Heart left ventricle (tissue), 16 donors: ENCODE results near the gene MRPS18A. TPM values are rescaled to one million over a fixed set of nuclear protein-coding genes. Genes with fewer than 3 reads are reported as not detected.

Experiments
- ATAC-seq, 4 donors: fragments of 200-7000 bp; cut with Tn5 transposase; one replicate each; pipeline ENCODE4 v1.9.1; 2020 to 2022; ENCODE audit warnings: moderate library complexity in 4 of 4, mild to moderate bottlenecking in 3 of 4, moderate number of reproducible peaks in 1 of 4
- DNase-seq, 5 donors: peaks; one replicate each; pipeline ENCODE4 v3.0.0-alpha.2; 2020
- H3K27ac ChIP-seq, 12 donors: fragments of 200-600 bp; sonication (generic) in 4 of 12; one replicate each; pipeline versions ENCODE4 v1.5.0 to v1.8.0; 2016 to 2022; ENCODE audit warnings: mild to moderate bottlenecking in 2 of 12
- H3K27me3 ChIP-seq, 9 donors: fragments of 200-600 bp; sonication (generic) in 2 of 9; one replicate each; pipeline versions ENCODE4 v1.5.1 to v1.8.0; 2016 to 2022; ENCODE audit warnings: mild to moderate bottlenecking in 3 of 9
- H3K36me3 ChIP-seq, 9 donors: fragments of 200-600 bp; sonication (generic) in 2 of 9; one replicate each; pipeline versions ENCODE4 v1.5.0 to v1.8.0; 2018 to 2022; ENCODE audit warnings: mild to moderate bottlenecking in 2 of 9
- H3K4me1 ChIP-seq, 12 donors: fragments of 200-600 bp; sonication (generic) in 4 of 12; one replicate each; pipeline versions ENCODE4 v1.5.0 to v1.8.0; 2016 to 2022; ENCODE audit warnings: mild to moderate bottlenecking in 3 of 12
- H3K4me3 ChIP-seq, 12 donors: fragments of 200-600 bp; sonication (generic) in 4 of 12; one replicate each; pipeline versions ENCODE4 v1.5.0 to v1.8.0; 2017 to 2022; ENCODE audit warnings: mild to moderate bottlenecking in 9 of 12, moderate library complexity in 4 of 12
- H3K9me3 ChIP-seq, 12 donors: fragments of 200-600 bp; sonication (generic) in 4 of 12; one replicate each; pipeline versions ENCODE4 v1.5.0 to v1.8.0; 2016 to 2022; ENCODE audit warnings: mild to moderate bottlenecking in 1 of 12
- CTCF ChIP-seq, 12 donors: fragments of 200-600 bp; sonication (generic) in 4 of 12; IDR thresholded peaks; one replicate each; pipeline versions ENCODE4 v1.5.0 to v1.8.0; 2018 to 2022; ENCODE audit warnings: antibody characterized with exemption in 12 of 12, mild to moderate bottlenecking in 5 of 12
- POLR2A ChIP-seq, 2 donors: fragments of 450-650 bp; IDR thresholded peaks; one replicate each; pipeline ENCODE4 v1.6.1; 2017; ENCODE audit warnings: antibody characterized with exemption in 2 of 2, mild to moderate bottlenecking in 2 of 2, moderate library complexity in 2 of 2
- WGBS, 4 donors: extraction: QIAGEN DNeasy Blood & Tissue Kit in 2 of 4; methylation state at CpG; one replicate each; pipeline versions ENCODE4 v1.1.5 to v1.1.7; 2013 to 2018; 5-methylcytosine and 5-hydroxymethylcytosine counted together
- intact Hi-C, 10 donors: fragments of 100-400 bp; cut with DNase I; formaldehyde crosslinking; loops; one replicate each; pipeline versions ENCODE4 v1.11.1 to v1.14.2; 2022
- polyA plus RNA-seq, 2 donors: library from polyadenylated mRNA; stranded (reverse); fragments of 200-250 nt; gene quantifications; one replicate each; pipeline ENCODE4 v1.2.3, GENCODE V29; 2013
- total RNA-seq, 9 donors: library from RNA; depleted of rRNA in 2 of 9; stranded (reverse); fragments of >200 nt in 2 of 9; fragmentation: NEBNext Ultra II Directional in 3 of 9; extraction: Animal tissue kit (Norgen Biotek cat#: 25700) in 3 of 9; gene quantifications; one replicate each; pipeline versions ENCODE4 v1.1.0 to v1.2.4, GENCODE V29; 2016 to 2023
- donor health status: ischemic (EF 13 %, LVEDD 7.1; RV severe dilation, severe dysfunction).
- donor health status: healthy with polysubstance abuse.
- donor health status: DM: no; HTN: yes; CAD: no.
- donor health status: DM: no; HTN: no; CAD: no.
- donor health status: ischemic (EF 25% LVEDD 6.9; RV normal size, moderate dysfunction).
- donor health status: ischemic (EF 25% LVEDD 5.7; RV mildly dilated, moderate dysfunction).
- donor health status: healthy.
- donor health status: DM: yes; HTN: yes; CAD: no.
- donor health status: ischemic (EF 35%, LVEDD 5.7; RV mildly dilated, moderate dysfunction).
- donor health status: nonischemic (EF 11% LVEDD 7.7; RV severe dilation, severe dysfunction).
- donor health status: DM: yes; HTN: yes; CAD: no.
- donor health status: PGD.
- donor health status: ischemic (EF 29% LVEDD 5.4; RV normal size, mild dysfunction).
- donor health status: nonischemic (EF 23%, LVEDD 6.1; RV moderate dilation, normal function).

The MRPS18A gene
- total and polyA plus RNA-seq, 11 donors: 37.4 to 105 (median 44.3) TPM

GRCh38 chr6:43681303-43681702 is 6.3 kb downstream of the MRPS18A start:
- ATAC-seq (no peak), DNase-seq (no peak)
- Histone ChIP-seq H3K27me3 (no peaks in the 10 kb centered on the region), H3K9me3 (no peaks in the 10 kb centered on the region), H3K4me1 (peaks cover 0 to 78% (median 29%) of the 10 kb centered on the region in 12 donors), H3K36me3 (peaks cover 3 to 68% (median 51%) of the 10 kb centered on the region in 9 donors), H3K27ac (peak overlapping the region in 10 of 12 donors; percentile 35 to 69 (median 58)), H3K4me3 (no peak overlapping the region)
- no peak for TF ChIP-seq POLR2A (IDR thresholded peaks at IDR 0.05)
- TF ChIP-seq CTCF (IDR thresholded peaks at IDR 0.05): no peak
- 78 to 95% (median 85%) methylated on average over 5 of the region's 5 CpGs for WGBS, 4 donors
- intact Hi-C loops: loop anchor here in 1 of 10 donors (5.0 kb wide), 1 partner anchor 36 kb away; no protein-coding TSS in a partner anchor

- H3K27me3 ChIP-seq: no peaks in the 10 kb centered on the region
- ATAC-seq: peak in 1 of 4 donors; percentile 47
- TF ChIP-seq CTCF (IDR thresholded peaks at IDR 0.05): no peak
- no peak for TF ChIP-seq POLR2A (IDR thresholded peaks at IDR 0.05)
- H3K27ac ChIP-seq: peak overlapping the region in 10 of 12 donors; percentile 8 to 79 (median 54)
- no peak for DNase-seq
- no peaks in the 10 kb centered on the region for H3K9me3 ChIP-seq
- no peak overlapping the region for H3K4me3 ChIP-seq
- WGBS, 4 donors: 56 to 71% (median 67%) methylated on average over 11 of the region's 11 CpGs
- intact Hi-C loops: loop anchor here in 1 of 10 donors (5.0 kb wide), 1 partner anchor 37 kb away; no protein-coding TSS in a partner anchor
- peaks cover 3 to 75% (median 59%) of the 10 kb centered on the region in 9 donors for H3K36me3 ChIP-seq
- peaks cover 0 to 71% (median 26%) of the 10 kb centered on the region in 12 donors for H3K4me1 ChIP-seq
These were observed 7.0 kb downstream of the MRPS18A start for GRCh38 chr6:43680308-43681200.

GRCh38 chr6:43679057-43679456 is 8.5 kb downstream of the MRPS18A start:
- no peak for TF ChIP-seq POLR2A (IDR thresholded peaks at IDR 0.05)
- TF ChIP-seq CTCF (IDR thresholded peaks at IDR 0.05): no peak
- 85 to 91% (median 87%) methylated on average over 6 of the region's 6 CpGs for WGBS, 4 donors
- Histone ChIP-seq H3K9me3 (no peaks in the 10 kb centered on the region), H3K4me1 (peaks cover 0 to 57% (median 20%) of the 10 kb centered on the region in 12 donors), H3K27me3 (no peaks in the 10 kb centered on the region), H3K4me3 (no peak overlapping the region), H3K27ac (no peak overlapping the region), H3K36me3 (peaks cover 3 to 90% (median 69%) of the 10 kb centered on the region in 9 donors)
- no peak for ATAC-seq
- no peak for DNase-seq
- intact Hi-C loops: loop anchor here in 1 of 10 donors (5.0 kb wide), 1 partner anchor 83 kb away; no protein-coding TSS in a partner anchor

- H3K9me3 ChIP-seq: no peaks in the 10 kb centered on the region
- intact Hi-C loops: loop anchor here in 1 of 10 donors (5.0 kb wide), 1 partner anchor 84 kb away; no protein-coding TSS in a partner anchor
- H3K27ac ChIP-seq: no peak overlapping the region
- no peak overlapping the region for H3K4me3 ChIP-seq
- DNase-seq: no peak
- H3K27me3 ChIP-seq: no peaks in the 10 kb centered on the region
- peaks cover 3 to 97% (median 76%) of the 10 kb centered on the region in 9 donors for H3K36me3 ChIP-seq
- H3K4me1 ChIP-seq: peaks cover 0 to 50% (median 18%) of the 10 kb centered on the region in 12 donors
- ATAC-seq: no peak
- 86 to 96% (median 90%) methylated on average over 7 of the region's 7 CpGs for WGBS, 4 donors
- TF ChIP-seq POLR2A (IDR thresholded peaks at IDR 0.05): no peak
- TF ChIP-seq CTCF (IDR thresholded peaks at IDR 0.05): no peak
These were observed 9.2 kb downstream of the MRPS18A start for GRCh38 chr6:43678341-43678740.
